ENCODE measurements around the gene TRIM72. TPM values are rescaled to one million over a fixed set of nuclear protein-coding genes. Genes with fewer than 3 reads are reported as not detected.

TRIM72 gene
- total and polyA plus RNA-seq, 2 of the 4 experiments (the other 2 are of a cell fraction) = not detected

GRCh38 chr16:31177136-31177535, 36.8 kb upstream of the TRIM72 start:
- Histone ChIP-seq H2AK9ac (replicated peaks; ENCODE audit: low read depth, low read length, poor library complexity) (no peak overlapping the region), H3K4me2 (ENCODE audit: low read depth, low read length) (no peak overlapping the region), H3K9ac (ENCODE audit: low read depth, low read length) (no peak overlapping the region), H3K4ac (ENCODE audit: low read depth, low read length) (no peak overlapping the region), H3K23ac (ENCODE audit: low read depth, low read length) (no peak overlapping the region), H2BK5ac (ENCODE audit: low read depth, low read length, poor library complexity, severe bottlenecking) (no peak overlapping the region), H2AK5ac (ENCODE audit: low read depth, low read length) (no peak overlapping the region), H3K9me3 (ENCODE audit: control insufficient read depth, insufficient read depth, low read length) (no peaks in the 10 kb centered on the region), H3K27me3 (ENCODE audit: control insufficient read depth, insufficient read depth, low read length) (no peaks in the 10 kb centered on the region), H3K18ac (ENCODE audit: low read depth, low read length) (no peak overlapping the region), H2AFZ (replicated peaks; ENCODE audit: low read length, poor library complexity) (no peak overlapping the region), H3K79me1 (ENCODE audit: low read depth in 1 of 2, low read length in 2 of 2) (peaks cover 0 to 18% of the 10 kb centered on the region in 2 experiments; a peak in 2 of 4 replicates), H4K5ac (ENCODE audit: low read depth, low read length) (no peak overlapping the region), H2BK20ac (ENCODE audit: low read depth, low read length) (no peak overlapping the region), H3K14ac (replicated peaks; ENCODE audit: low read depth, low read length) (no peak overlapping the region), H3K36me3 (ENCODE audit: control insufficient read depth, insufficient read depth, low read length) (peaks cover 5% of the 10 kb centered on the region; the same call in 1 of the 2 replicates), H2BK120ac (ENCODE audit: low read depth, low read length) (no peak overlapping the region), H4K91ac (ENCODE audit: insufficient read depth, low read depth, low read length) (no peak overlapping the region), H3K9me1 (ENCODE audit: insufficient read depth, low read length) (peaks cover 5% of the 10 kb centered on the region; the same call in 1 of the 2 replicates), H4K20me1 (ENCODE audit: insufficient read depth, low read length) (peaks cover 25% of the 10 kb centered on the region), H3K4me3 (ENCODE audit: insufficient read depth, low read depth, low read length) (no peak overlapping the region), H3K4me1 (ENCODE audit: control insufficient read depth, insufficient read depth, low read length) (0 out of 2 replicates have a peak, but pooled peaks cover 1% of the 10 kb centered on the region), H2BK15ac (ENCODE audit: low read depth, low read length) (no peak overlapping the region), H3K27ac (ENCODE audit: insufficient read depth, low read length) (no peak overlapping the region), H3K56ac (ENCODE audit: extremely low read depth, insufficient read depth, low read length) (no peak overlapping the region), H4K8ac (ENCODE audit: low read depth in 2 of 2, low read length in 2 of 2) (no peak overlapping the region)
- TF ChIP-seq CHD1 (IDR thresholded peaks at IDR 0.05; ENCODE audit: low read depth, low read length) (no peak), NFE2L2 (IDR thresholded peaks at IDR 0.05; ENCODE audit: low read depth, low read length) (no peak)
- dilution Hi-C loops (cut with HindIII; ENCODE audit: low sequenced_read_pairs, unreplicated experiment) = no loop called here
- peak; percentile 59 for DNase-seq
- intact Hi-C loops (cut with micrococcal nuclease) = no loop called here
- no TSS peak for BruUV-seq (replicated peaks)
- CTCF ChIA-PET = interaction anchor here (0.9 kb wide), 1 partner anchor 11 kb away, joined by 3 read pairs; no protein-coding TSS in a partner anchor
- in situ Hi-C loops (cut with MboI; ENCODE audit: low sequenced_read_pairs) = no loop called here
- ATAC-seq (ENCODE audit: low read depth) = no peak
- whole genome bisulfite sequencing, 2 experiments (ENCODE audit: extremely low coverage in 2 of 2, insufficient read length in 1 of 2) = 75% methylated on average over 2 of the region's 3 CpGs; no CpG with 5 or more reads in 1 of the 2 experiments
- POLR2A ChIA-PET (ENCODE audit: unreplicated experiment) = no interaction called here
